ENCODE data around the gene NHP2. TPM values are rescaled to one million over a fixed set of nuclear protein-coding genes. Genes with fewer than 3 reads are reported as not detected.
A peak's percentile ranks its signal among the peaks of the same experiment; 100 is the strongest.

NHP2 gene
- total and polyA plus RNA-seq, 2 donors from 2014 or later, result 98.6 to 129 TPM

DNA sequence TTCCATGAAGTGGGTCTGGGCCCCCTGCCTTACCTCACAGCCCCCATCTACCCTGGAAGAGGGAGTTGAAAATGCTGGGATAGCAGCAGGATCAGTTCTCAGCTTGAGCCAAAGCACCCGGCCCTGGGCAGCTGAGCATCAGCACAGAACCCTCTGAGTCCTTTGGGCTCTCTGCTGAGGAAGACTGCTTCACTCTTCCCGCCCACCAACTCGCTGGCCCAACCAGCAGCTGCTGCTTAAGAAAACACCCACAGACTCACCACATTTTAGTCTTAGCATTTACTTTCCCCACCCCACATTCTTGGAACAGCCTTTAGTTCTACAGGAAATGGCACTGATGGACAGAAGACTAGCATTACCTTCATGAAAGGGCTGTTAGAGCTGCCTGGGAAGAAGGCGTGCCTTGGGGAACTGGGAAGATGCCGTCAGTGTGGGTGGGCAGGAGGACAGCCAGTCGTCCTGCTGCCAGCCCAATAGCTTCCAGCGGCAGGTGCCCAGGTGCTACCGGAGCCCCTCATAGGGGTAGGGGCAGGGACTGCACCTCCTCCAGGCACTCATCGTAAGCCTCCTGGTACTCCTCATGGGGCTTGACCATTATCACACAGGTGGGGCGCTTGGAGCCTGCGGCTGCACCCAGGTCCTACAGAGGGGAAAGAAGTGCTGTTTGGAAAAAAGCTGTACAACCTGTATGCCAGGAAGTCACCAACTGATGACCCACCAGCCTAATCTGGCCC, 4.3 kb downstream of the NHP2 start:
- no peak for FAIRE-seq
- Histone ChIP-seq H3K27ac (ENCODE audit: low read depth in 2 of 2, low read length in 2 of 2) (no peak overlapping the region), H3K4me1 (ENCODE audit: control insufficient read depth in 2 of 3, insufficient read depth in 2 of 3, low read depth in 1 of 3, low read length in 3 of 3) (peaks cover 0 to 8% (median 5%) of the 10 kb centered on the region in 3 donors), H3K36me3 (ENCODE audit: control insufficient read depth in 2 of 3, insufficient read depth in 3 of 3, low read length in 3 of 3) (peaks cover 9 to 46% (median 35%) of the 10 kb centered on the region in 3 donors), H3K27me3 (ENCODE audit: control insufficient read depth, insufficient read depth, low read length) (no peaks in the 10 kb centered on the region), H3K4me3 (ENCODE audit: low read length in 3 of 3) (no peak overlapping the region), H3K9me3 (ENCODE audit: control insufficient read depth in 2 of 3, insufficient read depth in 1 of 3, low read length in 3 of 3) (no peaks in the 10 kb centered on the region), H3K9ac (ENCODE audit: low read length in 3 of 3) (no peak overlapping the region)
- TF ChIP-seq, protein P1, sequence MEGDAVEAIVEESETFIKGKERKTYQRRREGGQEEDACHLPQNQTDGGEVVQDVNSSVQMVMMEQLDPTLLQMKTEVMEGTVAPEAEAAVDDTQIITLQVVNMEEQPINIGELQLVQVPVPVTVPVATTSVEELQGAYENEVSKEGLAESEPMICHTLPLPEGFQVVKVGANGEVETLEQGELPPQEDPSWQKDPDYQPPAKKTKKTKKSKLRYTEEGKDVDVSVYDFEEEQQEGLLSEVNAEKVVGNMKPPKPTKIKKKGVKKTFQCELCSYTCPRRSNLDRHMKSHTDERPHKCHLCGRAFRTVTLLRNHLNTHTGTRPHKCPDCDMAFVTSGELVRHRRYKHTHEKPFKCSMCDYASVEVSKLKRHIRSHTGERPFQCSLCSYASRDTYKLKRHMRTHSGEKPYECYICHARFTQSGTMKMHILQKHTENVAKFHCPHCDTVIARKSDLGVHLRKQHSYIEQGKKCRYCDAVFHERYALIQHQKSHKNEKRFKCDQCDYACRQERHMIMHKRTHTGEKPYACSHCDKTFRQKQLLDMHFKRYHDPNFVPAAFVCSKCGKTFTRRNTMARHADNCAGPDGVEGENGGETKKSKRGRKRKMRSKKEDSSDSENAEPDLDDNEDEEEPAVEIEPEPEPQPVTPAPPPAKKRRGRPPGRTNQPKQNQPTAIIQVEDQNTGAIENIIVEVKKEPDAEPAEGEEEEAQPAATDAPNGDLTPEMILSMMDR (IDR thresholded peaks at IDR 0.05; ENCODE audit: borderline replicate concordance, extremely low read depth, insufficient read depth), result no peak
- intact Hi-C loops (cut with DNase I), result loop anchor here (5.0 kb wide), 1 partner anchor 72 kb away; no protein-coding TSS in a partner anchor
- DNase-seq, result no peak

DNA sequence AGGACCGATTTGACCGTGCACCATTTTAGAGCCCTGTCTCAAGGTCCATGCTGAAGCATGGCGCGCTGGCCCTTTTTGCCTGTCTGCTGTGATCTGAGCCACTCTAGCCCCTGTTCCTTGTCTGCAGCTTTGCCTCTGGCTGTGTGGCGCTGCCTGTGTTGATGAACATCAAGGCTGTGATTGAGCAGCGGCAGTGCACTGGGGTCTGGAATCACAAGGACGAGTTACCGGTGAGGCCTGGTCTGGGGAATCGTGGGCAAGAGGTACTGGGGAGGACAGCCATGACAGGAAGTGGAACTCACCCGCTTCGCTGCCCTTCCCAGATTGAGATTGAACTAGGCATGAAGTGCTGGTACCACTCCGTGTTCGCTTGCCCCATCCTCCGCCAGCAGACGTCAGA, 6.3 kb downstream of the NHP2 start:
- intact Hi-C loops (cut with DNase I), result loop anchor here (5.0 kb wide), 1 partner anchor 70 kb away; no protein-coding TSS in a partner anchor
- FAIRE-seq (no peak), DNase-seq (no peak)
- TF ChIP-seq, protein P1 (IDR thresholded peaks at IDR 0.05; ENCODE audit: borderline replicate concordance, extremely low read depth, insufficient read depth), result no peak
- Histone ChIP-seq H3K9me3 (ENCODE audit: control insufficient read depth in 2 of 3, insufficient read depth in 1 of 3, low read length in 3 of 3) (no peaks in the 10 kb centered on the region), H3K27ac (ENCODE audit: low read depth in 2 of 2, low read length in 2 of 2) (no peak overlapping the region), H3K4me3 (ENCODE audit: low read length in 3 of 3) (no peak overlapping the region), H3K27me3 (ENCODE audit: control insufficient read depth, insufficient read depth, low read length) (no peaks in the 10 kb centered on the region), H3K4me1 (ENCODE audit: control insufficient read depth in 2 of 3, insufficient read depth in 2 of 3, low read depth in 1 of 3, low read length in 3 of 3) (no peaks in the 10 kb centered on the region), H3K36me3 (ENCODE audit: control insufficient read depth in 2 of 3, insufficient read depth in 3 of 3, low read length in 3 of 3) (peaks cover 9 to 63% (median 38%) of the 10 kb centered on the region in 3 donors), H3K9ac (ENCODE audit: low read length in 3 of 3) (no peak overlapping the region)

DNA sequence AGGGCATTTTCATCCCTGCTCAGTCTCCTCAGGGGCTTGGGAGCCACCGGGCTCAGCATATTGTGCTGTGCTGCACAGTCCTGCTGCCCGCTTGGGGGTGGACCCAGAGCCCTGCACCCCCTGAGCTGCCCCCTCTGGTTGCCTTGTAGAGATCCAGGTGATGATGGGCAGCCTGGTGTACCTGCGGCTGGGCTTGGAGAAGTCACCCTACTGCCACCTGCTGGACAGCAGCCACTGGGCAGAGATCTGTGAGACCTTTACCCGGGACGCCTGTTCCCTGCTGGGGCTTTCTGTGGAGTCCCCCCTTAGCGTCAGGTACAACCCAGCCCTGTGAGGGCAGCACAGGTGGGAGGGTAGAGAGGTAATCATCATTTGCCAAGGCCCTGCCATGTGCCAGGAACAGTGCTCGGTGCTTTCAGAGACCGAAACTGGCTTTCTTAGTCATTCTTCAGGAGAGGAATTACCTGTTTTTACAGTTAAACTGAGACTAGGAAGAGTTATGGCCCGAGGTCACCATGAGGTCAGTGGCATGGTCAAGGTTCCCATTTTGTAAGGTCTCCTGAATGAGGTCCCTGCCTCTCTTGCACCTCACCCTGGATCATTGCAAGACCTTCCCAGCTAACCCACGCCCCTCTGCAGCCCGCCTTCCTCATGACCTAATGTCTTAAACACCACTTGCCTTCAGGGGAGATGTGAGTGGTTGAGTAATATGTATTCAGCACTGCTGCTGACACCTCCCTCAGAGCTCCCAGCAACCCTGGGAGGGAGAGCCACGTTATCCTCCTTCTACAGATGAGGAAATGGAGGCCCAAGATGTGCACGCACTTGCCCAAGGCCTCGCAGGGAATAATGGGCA, 7.5 kb downstream of the NHP2 start:
- intact Hi-C loops (cut with DNase I), result loop anchor here (5.0 kb wide), 1 partner anchor 69 kb away; no protein-coding TSS in a partner anchor
- Histone ChIP-seq H3K27me3 (ENCODE audit: control insufficient read depth, insufficient read depth, low read length) (no peaks in the 10 kb centered on the region), H3K4me3 (ENCODE audit: low read length in 3 of 3) (no peak overlapping the region), H3K9me3 (ENCODE audit: control insufficient read depth in 2 of 3, insufficient read depth in 1 of 3, low read length in 3 of 3) (no peaks in the 10 kb centered on the region), H3K27ac (ENCODE audit: low read depth in 2 of 2, low read length in 2 of 2) (no peak overlapping the region), H3K9ac (ENCODE audit: low read length in 3 of 3) (no peak overlapping the region), H3K4me1 (ENCODE audit: control insufficient read depth in 2 of 3, insufficient read depth in 2 of 3, low read depth in 1 of 3, low read length in 3 of 3) (no peaks in the 10 kb centered on the region), H3K36me3 (ENCODE audit: control insufficient read depth in 2 of 3, insufficient read depth in 3 of 3, low read length in 3 of 3) (peaks cover 9 to 65% (median 38%) of the 10 kb centered on the region in 3 donors)
- TF ChIP-seq, protein P1 (IDR thresholded peaks at IDR 0.05; ENCODE audit: borderline replicate concordance, extremely low read depth, insufficient read depth), result peak; percentile 58
- DNase-seq (peak; percentile 70 to 87 (median 78)), FAIRE-seq (no peak)

Measured in kidney (tissue), 14 donors.